ENCODE data around the gene LGI4.

LGI4 gene

DNA sequence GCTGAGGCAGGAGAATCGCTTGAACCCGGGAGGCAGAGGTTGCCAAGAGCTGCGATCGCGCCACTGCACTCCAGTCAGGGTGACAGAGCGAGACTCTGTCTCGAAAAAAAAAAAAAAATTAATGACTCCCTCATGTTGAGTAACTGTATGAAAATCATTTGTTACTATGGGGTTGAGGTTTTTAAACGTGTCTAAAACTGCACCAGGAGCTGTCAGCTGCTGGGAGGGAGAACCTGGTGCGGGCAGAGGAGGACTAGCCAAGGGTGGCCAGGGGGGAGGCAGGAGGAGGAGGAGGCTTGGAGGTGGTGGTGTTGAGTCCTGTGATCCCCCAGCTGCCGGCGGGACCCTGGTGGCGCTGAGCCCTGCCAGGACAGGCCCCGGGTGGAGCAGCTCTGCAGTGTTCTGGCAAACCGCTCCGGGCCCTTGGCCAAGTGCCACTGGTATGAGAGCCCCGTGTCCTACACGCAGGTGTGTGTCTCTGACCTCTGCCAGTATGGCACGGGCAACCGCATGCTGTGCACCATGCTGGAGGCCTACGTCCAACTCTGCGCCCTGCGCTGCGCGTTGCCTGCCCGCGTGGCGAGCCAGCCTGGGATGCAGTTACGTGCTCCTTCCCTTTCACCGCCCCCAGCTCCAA lies 36.3 kb downstream of the LGI4 start:
- no peaks in the 10 kb centered on the region for H4K20me1 ChIP-seq (ENCODE audit: insufficient read depth, low read length)
- no peaks in the 10 kb centered on the region for H3K4me1 ChIP-seq (ENCODE audit: insufficient read depth, low read length, severe bottlenecking)
- H3K27me3 ChIP-seq (ENCODE audit: insufficient read depth, low read length), result no peaks in the 10 kb centered on the region
- no peak overlapping the region for H3K9ac ChIP-seq (ENCODE audit: low read length)
- H3K9me2 ChIP-seq (ENCODE audit: low read depth, low read length), result no peaks in the 10 kb centered on the region
- no peak overlapping the region for H3K27ac ChIP-seq (ENCODE audit: low read depth, low read length, poor library complexity, severe bottlenecking)
- no peaks in the 10 kb centered on the region for H3F3A ChIP-seq (ENCODE audit: insufficient read depth, low read length)
- H3K9me3 ChIP-seq (ENCODE audit: low read length), result no peaks in the 10 kb centered on the region
- H3K4me3 ChIP-seq (ENCODE audit: low read depth, low read length, poor library complexity, severe bottlenecking), result no peak overlapping the region
- no peak for TF ChIP-seq EZH2 (IDR thresholded peaks at IDR 0.05; ENCODE audit: borderline replicate concordance, low read length)
- TF ChIP-seq, protein P1, sequence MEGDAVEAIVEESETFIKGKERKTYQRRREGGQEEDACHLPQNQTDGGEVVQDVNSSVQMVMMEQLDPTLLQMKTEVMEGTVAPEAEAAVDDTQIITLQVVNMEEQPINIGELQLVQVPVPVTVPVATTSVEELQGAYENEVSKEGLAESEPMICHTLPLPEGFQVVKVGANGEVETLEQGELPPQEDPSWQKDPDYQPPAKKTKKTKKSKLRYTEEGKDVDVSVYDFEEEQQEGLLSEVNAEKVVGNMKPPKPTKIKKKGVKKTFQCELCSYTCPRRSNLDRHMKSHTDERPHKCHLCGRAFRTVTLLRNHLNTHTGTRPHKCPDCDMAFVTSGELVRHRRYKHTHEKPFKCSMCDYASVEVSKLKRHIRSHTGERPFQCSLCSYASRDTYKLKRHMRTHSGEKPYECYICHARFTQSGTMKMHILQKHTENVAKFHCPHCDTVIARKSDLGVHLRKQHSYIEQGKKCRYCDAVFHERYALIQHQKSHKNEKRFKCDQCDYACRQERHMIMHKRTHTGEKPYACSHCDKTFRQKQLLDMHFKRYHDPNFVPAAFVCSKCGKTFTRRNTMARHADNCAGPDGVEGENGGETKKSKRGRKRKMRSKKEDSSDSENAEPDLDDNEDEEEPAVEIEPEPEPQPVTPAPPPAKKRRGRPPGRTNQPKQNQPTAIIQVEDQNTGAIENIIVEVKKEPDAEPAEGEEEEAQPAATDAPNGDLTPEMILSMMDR (IDR thresholded peaks at IDR 0.05; ENCODE audit: low read length), result no peak
- no peak overlapping the region for H3K4me2 ChIP-seq (ENCODE audit: low read length)
- no peak overlapping the region for H2AFZ ChIP-seq (ENCODE audit: low read length)
- no peaks in the 10 kb centered on the region for H3K79me2 ChIP-seq (ENCODE audit: insufficient read depth, low read length)
- H3K36me3 ChIP-seq (ENCODE audit: insufficient read depth, low read length), result no peaks in the 10 kb centered on the region

DNA sequence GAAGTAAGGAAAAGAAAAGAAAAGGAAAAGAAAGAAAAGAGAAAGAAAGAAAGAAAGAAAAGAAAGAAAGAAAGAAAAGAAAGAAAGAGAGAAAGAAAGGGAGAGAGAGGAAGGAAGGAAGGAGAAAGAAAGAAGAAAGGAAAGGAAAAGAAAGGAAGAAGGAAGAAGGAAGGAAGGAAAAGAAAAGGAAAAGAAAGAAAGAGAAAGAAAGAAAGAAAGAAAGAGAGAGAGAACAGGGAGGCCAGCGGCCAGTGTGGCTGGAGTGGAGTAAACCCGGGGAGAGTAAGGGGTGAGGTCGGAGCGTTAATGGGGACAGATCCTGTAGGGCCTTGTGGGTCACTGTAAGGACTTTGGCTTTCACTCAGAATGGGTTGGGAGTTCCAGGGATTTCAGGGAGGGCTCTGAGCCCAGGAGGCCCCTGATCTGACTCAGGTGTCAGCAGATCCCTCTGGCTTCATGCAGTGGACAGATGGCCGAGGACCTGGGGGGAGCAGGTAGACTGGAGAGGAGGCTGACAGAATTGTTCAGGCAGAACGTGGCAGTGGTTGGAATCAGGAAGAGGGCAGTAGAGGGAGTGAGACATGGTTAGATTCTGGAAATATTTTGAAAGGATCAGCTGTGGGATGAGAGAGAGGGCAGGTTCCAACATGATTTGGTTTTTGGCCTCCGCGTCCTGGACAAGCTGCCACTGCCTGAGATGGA lies 39.0 kb downstream of the LGI4 start:
- no peaks in the 10 kb centered on the region for H4K20me1 ChIP-seq (ENCODE audit: insufficient read depth, low read length)
- no peaks in the 10 kb centered on the region for H3K79me2 ChIP-seq (ENCODE audit: insufficient read depth, low read length)
- H3K4me2 ChIP-seq (ENCODE audit: low read length), result no peak overlapping the region
- no peak overlapping the region for H3K4me3 ChIP-seq (ENCODE audit: low read depth, low read length, poor library complexity, severe bottlenecking)
- no peak overlapping the region for H3K27ac ChIP-seq (ENCODE audit: low read depth, low read length, poor library complexity, severe bottlenecking)
- H3K9me3 ChIP-seq (ENCODE audit: low read length), result no peaks in the 10 kb centered on the region
- no peaks in the 10 kb centered on the region for H3K36me3 ChIP-seq (ENCODE audit: insufficient read depth, low read length)
- H3K9me2 ChIP-seq (ENCODE audit: low read depth, low read length), result no peaks in the 10 kb centered on the region
- no peak overlapping the region for H2AFZ ChIP-seq (ENCODE audit: low read length)
- H3K4me1 ChIP-seq (ENCODE audit: insufficient read depth, low read length, severe bottlenecking), result peaks cover 2% of the 10 kb centered on the region
- no peak overlapping the region for H3K9ac ChIP-seq (ENCODE audit: low read length)
- H3F3A ChIP-seq (ENCODE audit: insufficient read depth, low read length), result no peaks in the 10 kb centered on the region
- H3K27me3 ChIP-seq (ENCODE audit: insufficient read depth, low read length), result no peaks in the 10 kb centered on the region
- no peak for TF ChIP-seq EZH2 (IDR thresholded peaks at IDR 0.05; ENCODE audit: borderline replicate concordance, low read length)
- TF ChIP-seq, protein P1 (IDR thresholded peaks at IDR 0.05; ENCODE audit: low read length), result no peak

DNA sequence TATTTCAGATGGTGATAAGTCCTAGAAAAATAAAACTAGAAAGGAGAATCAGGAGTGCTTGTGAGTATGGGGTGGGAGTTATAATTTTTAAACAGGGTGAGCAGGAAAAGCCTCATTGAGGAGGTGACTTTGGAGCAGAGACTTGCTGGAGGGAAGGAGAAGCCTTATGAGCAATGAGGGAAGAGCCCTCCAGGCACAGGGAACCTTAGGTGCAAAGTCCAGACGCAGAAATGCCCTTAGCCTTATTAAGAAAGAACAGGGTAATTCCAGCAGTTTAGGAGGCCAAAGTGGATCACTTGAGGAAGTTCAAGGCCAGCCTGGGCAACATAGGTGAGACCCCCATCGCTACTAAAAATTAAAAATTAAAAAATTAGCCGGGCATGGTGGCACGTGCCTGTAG lies 40.2 kb downstream of the LGI4 start:
- no peaks in the 10 kb centered on the region for H3K36me3 ChIP-seq (ENCODE audit: insufficient read depth, low read length)
- no peaks in the 10 kb centered on the region for H3F3A ChIP-seq (ENCODE audit: insufficient read depth, low read length)
- no peak overlapping the region for H2AFZ ChIP-seq (ENCODE audit: low read length)
- peaks cover 11% of the 10 kb centered on the region for H3K4me1 ChIP-seq (ENCODE audit: insufficient read depth, low read length, severe bottlenecking)
- H3K4me3 ChIP-seq (ENCODE audit: low read depth, low read length, poor library complexity, severe bottlenecking), result no peak overlapping the region
- H3K27ac ChIP-seq (ENCODE audit: low read depth, low read length, poor library complexity, severe bottlenecking), result no peak overlapping the region
- no peaks in the 10 kb centered on the region for H3K9me2 ChIP-seq (ENCODE audit: low read depth, low read length)
- TF ChIP-seq EZH2 (IDR thresholded peaks at IDR 0.05; ENCODE audit: borderline replicate concordance, low read length), result no peak
- TF ChIP-seq, protein P1 (IDR thresholded peaks at IDR 0.05; ENCODE audit: low read length), result no peak
- H3K27me3 ChIP-seq (ENCODE audit: insufficient read depth, low read length), result no peaks in the 10 kb centered on the region
- H3K79me2 ChIP-seq (ENCODE audit: insufficient read depth, low read length), result no peaks in the 10 kb centered on the region
- H3K4me2 ChIP-seq (ENCODE audit: low read length), result no peak overlapping the region
- no peaks in the 10 kb centered on the region for H3K9me3 ChIP-seq (ENCODE audit: low read length)
- no peaks in the 10 kb centered on the region for H4K20me1 ChIP-seq (ENCODE audit: insufficient read depth, low read length)
- no peak overlapping the region for H3K9ac ChIP-seq (ENCODE audit: low read length)
